HL-60 (cell line): ENCODE measurements around the gene ZDHHC20.
A peak's percentile ranks its signal among the peaks of the same experiment; 100 is the strongest.

ENCODE experiments used
- DNase-seq, 2 experiments: peaks; one replicate each; pipeline ENCODE4 v3.0.0-alpha.2; 2010 to 2020; ENCODE audit warnings: low read depth in 1 of 2, low spot score in 1 of 2
- H3K27ac ChIP-seq: fragments of 250-450 bp; sonication (Bioruptor Pico); replicated peaks from 2 replicates; pipeline ENCODE4 v1.5.1; 2020; ENCODE audit warnings: mild to moderate bottlenecking, moderate library complexity
- H3K27me3 ChIP-seq: fragments of 250-450 bp; sonication (Bioruptor Pico); 2 replicates; pipeline ENCODE4 v1.5.1; 2021; ENCODE audit warnings: mild to moderate bottlenecking, moderate library complexity; ENCODE audit not compliant: insufficient read depth, poor library complexity, severe bottlenecking
- H3K4me3 ChIP-seq: replicated peaks from 2 replicates; pipeline ENCODE4 v1.5.1; 2011; ENCODE audit warnings: mild to moderate bottlenecking, control low read depth, low read length; ENCODE audit not compliant: insufficient read depth
- GABPA ChIP-seq: IDR thresholded peaks from 2 replicates; pipeline ENCODE4 v1.6.1; 2012; ENCODE audit warnings: low read depth
- POLR2AphosphoS5 ChIP-seq: IDR thresholded peaks from 2 replicates; pipeline ENCODE4 v1.6.1; 2012; ENCODE audit warnings: low read depth
- SPI1 ChIP-seq: IDR thresholded peaks from 2 replicates; pipeline ENCODE4 v1.6.1; 2012; ENCODE audit warnings: low read depth, mild to moderate bottlenecking, borderline replicate concordance
- TF ChIP-seq, protein P1 (sequence below): IDR thresholded peaks from 2 replicates; pipeline ENCODE4 v1.6.1; 2012; ENCODE audit warnings: low read depth; ENCODE audit not compliant: insufficient replicate concordance
- TF ChIP-seq, protein P2 (sequence below): IDR thresholded peaks from one replicate; pipeline ENCODE4 v1.5.1; 2011; ENCODE audit warnings: low read length, control low read depth, inconsistent platforms; ENCODE audit not compliant: insufficient read depth

ZDHHC20 gene

DNA sequence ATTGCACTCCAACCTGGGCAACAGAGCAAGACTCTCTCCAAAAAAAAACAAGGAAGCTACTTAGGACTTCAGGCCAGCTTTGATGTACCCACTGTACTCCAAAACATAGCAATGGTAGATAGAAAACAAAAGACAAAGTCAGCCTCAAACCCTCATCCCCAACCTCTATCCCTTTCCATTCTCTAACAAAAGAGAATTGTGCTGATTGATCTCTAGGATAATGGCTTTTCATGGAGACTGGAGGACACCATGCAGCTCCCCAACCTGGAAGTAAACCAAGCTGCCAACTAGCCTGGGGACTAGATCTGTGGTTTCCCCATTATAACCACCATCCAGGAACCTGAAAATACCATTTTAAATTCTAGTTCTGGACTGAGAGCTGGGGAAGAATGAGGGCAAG is 4.3 kb upstream of the ZDHHC20 start:
- H3K27me3 ChIP-seq, result no peaks in the 10 kb centered on the region
- TF ChIP-seq GABPA (no peak), SPI1 (no peak), POLR2AphosphoS5 (no peak)
- TF ChIP-seq, protein P1, sequence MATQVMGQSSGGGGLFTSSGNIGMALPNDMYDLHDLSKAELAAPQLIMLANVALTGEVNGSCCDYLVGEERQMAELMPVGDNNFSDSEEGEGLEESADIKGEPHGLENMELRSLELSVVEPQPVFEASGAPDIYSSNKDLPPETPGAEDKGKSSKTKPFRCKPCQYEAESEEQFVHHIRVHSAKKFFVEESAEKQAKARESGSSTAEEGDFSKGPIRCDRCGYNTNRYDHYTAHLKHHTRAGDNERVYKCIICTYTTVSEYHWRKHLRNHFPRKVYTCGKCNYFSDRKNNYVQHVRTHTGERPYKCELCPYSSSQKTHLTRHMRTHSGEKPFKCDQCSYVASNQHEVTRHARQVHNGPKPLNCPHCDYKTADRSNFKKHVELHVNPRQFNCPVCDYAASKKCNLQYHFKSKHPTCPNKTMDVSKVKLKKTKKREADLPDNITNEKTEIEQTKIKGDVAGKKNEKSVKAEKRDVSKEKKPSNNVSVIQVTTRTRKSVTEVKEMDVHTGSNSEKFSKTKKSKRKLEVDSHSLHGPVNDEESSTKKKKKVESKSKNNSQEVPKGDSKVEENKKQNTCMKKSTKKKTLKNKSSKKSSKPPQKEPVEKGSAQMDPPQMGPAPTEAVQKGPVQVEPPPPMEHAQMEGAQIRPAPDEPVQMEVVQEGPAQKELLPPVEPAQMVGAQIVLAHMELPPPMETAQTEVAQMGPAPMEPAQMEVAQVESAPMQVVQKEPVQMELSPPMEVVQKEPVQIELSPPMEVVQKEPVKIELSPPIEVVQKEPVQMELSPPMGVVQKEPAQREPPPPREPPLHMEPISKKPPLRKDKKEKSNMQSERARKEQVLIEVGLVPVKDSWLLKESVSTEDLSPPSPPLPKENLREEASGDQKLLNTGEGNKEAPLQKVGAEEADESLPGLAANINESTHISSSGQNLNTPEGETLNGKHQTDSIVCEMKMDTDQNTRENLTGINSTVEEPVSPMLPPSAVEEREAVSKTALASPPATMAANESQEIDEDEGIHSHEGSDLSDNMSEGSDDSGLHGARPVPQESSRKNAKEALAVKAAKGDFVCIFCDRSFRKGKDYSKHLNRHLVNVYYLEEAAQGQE, result no peak
- TF ChIP-seq, protein P2, sequence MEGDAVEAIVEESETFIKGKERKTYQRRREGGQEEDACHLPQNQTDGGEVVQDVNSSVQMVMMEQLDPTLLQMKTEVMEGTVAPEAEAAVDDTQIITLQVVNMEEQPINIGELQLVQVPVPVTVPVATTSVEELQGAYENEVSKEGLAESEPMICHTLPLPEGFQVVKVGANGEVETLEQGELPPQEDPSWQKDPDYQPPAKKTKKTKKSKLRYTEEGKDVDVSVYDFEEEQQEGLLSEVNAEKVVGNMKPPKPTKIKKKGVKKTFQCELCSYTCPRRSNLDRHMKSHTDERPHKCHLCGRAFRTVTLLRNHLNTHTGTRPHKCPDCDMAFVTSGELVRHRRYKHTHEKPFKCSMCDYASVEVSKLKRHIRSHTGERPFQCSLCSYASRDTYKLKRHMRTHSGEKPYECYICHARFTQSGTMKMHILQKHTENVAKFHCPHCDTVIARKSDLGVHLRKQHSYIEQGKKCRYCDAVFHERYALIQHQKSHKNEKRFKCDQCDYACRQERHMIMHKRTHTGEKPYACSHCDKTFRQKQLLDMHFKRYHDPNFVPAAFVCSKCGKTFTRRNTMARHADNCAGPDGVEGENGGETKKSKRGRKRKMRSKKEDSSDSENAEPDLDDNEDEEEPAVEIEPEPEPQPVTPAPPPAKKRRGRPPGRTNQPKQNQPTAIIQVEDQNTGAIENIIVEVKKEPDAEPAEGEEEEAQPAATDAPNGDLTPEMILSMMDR, result no peak
- no peak overlapping the region for H3K4me3 ChIP-seq
- no peak for DNase-seq
- no peak overlapping the region for H3K27ac ChIP-seq

DNA sequence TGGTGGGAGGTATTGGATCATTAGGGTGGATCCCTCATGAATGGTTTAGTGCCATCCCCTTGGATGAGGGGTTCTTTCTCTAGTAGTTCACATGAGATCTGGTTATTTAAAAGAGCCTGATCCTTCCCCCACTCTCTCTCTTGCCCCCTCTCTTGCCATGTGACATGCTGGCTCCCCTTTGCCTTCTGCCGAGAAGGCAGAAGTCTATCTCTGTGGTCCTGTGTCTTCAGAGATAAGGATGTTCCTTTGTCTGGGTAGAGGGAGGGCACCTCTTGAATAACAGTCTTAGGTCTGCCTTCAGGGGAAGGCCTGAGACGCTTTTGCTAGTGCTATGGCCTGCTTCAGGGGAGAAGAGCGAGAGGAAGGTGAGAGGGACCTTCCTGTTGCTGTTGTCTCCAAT is 2.0 kb upstream of the ZDHHC20 start:
- TF ChIP-seq, protein P2, result no peak
- no peak for TF ChIP-seq POLR2AphosphoS5
- TF ChIP-seq GABPA, result no peak
- no peak for TF ChIP-seq SPI1
- TF ChIP-seq, protein P1, result no peak
- H3K27me3 ChIP-seq, result no peaks in the 10 kb centered on the region
- no peak for DNase-seq
- H3K4me3 ChIP-seq, result no peak overlapping the region
- H3K27ac ChIP-seq, result no peak overlapping the region

DNA sequence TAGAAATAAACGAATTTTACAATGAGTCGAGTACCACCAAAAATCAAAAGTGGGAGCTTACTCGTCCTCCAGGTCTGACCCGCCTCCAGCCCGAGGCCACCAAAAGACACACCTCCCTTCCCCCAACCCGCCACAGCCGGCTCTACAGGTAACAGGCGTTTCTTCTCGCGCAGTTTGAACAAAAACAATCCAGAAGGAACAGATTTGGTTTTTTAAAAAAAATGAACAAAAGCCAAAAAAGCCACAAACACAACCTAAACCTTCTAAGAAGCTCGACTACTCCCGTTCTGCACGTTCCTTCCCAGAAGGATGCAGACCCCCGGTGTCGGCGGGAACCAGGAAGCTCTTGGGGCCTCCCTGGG is 671 bp downstream of the ZDHHC20 start:
- H3K4me3 ChIP-seq, result peak overlapping the region; percentile 92
- DNase-seq, result peak in 1 of 2 experiments; percentile 37
- H3K27me3 ChIP-seq, result no peaks in the 10 kb centered on the region
- TF ChIP-seq, protein P1, result no peak
- TF ChIP-seq GABPA (no peak), SPI1 (no peak), POLR2AphosphoS5 (no peak)
- TF ChIP-seq, protein P2, result no peak
- peak overlapping the region; percentile 81 for H3K27ac ChIP-seq
